Embryonic facial prominence (tissue), 1 donor: ENCODE measurements around the gene POLK.
"Not testable (repeated sequence)": the region's sequence is repeated elsewhere in the genome, so short reads cannot be mapped to it uniquely, and the experiment has no call there.

Source experiments
- DNase-seq: peaks from one replicate; pipeline ENCODE4 v3.0.0-alpha.2; 2016; ENCODE audit errors: extremely low spot score

POLK gene

GRCh38 chr5:75510417-75510835 lies 1.3 kb upstream of the POLK start:
- DNase-seq, result no peak

GRCh38 chr5:75510836-75511434 lies 756 bp upstream of the POLK start:
- no peak for DNase-seq

GRCh38 chr5:75512383-75513074 lies 838 bp downstream of the POLK start:
- no peak for DNase-seq

- DNase-seq, result no peak
Measured at GRCh38 chr5:75513841-75514240, 2.1 kb downstream of the POLK start.

- DNase-seq, result no peak
Measured at GRCh38 chr5:75514323-75514722, 2.6 kb downstream of the POLK start.

- no peak for DNase-seq
Measured at GRCh38 chr5:75519761-75520160, 8.1 kb downstream of the POLK start.

GRCh38 chr5:75521195-75521594 lies 9.5 kb downstream of the POLK start:
- no peak for DNase-seq

GRCh38 chr5:75522025-75522424 lies 10.3 kb downstream of the POLK start:
- no peak for DNase-seq

GRCh38 chr5:75522542-75522941 lies 10.9 kb downstream of the POLK start:
- DNase-seq, result no peak

- no peak for DNase-seq
Measured at GRCh38 chr5:75523275-75523674, 11.6 kb downstream of the POLK start.

- DNase-seq, result peak; percentile 10
Measured at GRCh38 chr5:75524071-75524470, 12.4 kb downstream of the POLK start.

- no peak for DNase-seq
Measured at GRCh38 chr5:75524591-75524990, 12.9 kb downstream of the POLK start.

GRCh38 chr5:75525344-75525743 lies 13.7 kb downstream of the POLK start:
- DNase-seq, result no peak

- DNase-seq, result no peak
Measured at GRCh38 chr5:75526070-75526469, 14.4 kb downstream of the POLK start.

- DNase-seq, result no peak
Measured at GRCh38 chr5:75529185-75529584, 17.5 kb downstream of the POLK start.

GRCh38 chr5:75532190-75532589 lies 20.5 kb downstream of the POLK start:
- no peak for DNase-seq

GRCh38 chr5:75533716-75534115 lies 22.0 kb downstream of the POLK start:
- not testable (repeated sequence) for DNase-seq

GRCh38 chr5:75534734-75535133 lies 23.0 kb downstream of the POLK start:
- no peak for DNase-seq

- DNase-seq, result no peak
Measured at GRCh38 chr5:75536147-75536546, 24.5 kb downstream of the POLK start.

GRCh38 chr5:75536694-75537360 lies 25.1 kb downstream of the POLK start:
- no peak for DNase-seq

- no peak for DNase-seq
Measured at GRCh38 chr5:75538211-75538610, 26.5 kb downstream of the POLK start.

- no peak for DNase-seq
Measured at GRCh38 chr5:75545131-75545530, 33.4 kb downstream of the POLK start.

- DNase-seq, result no peak
Measured at GRCh38 chr5:75546830-75547229, 35.1 kb downstream of the POLK start.
